ENCODE results near the gene TENM4.
A peak's percentile ranks its signal among the peaks of the same experiment; 100 is the strongest.
"Not testable (repeated sequence)": the region's sequence is repeated elsewhere in the genome, so short reads cannot be mapped to it uniquely, and the experiment has no call there.

The TENM4 gene

DNA sequence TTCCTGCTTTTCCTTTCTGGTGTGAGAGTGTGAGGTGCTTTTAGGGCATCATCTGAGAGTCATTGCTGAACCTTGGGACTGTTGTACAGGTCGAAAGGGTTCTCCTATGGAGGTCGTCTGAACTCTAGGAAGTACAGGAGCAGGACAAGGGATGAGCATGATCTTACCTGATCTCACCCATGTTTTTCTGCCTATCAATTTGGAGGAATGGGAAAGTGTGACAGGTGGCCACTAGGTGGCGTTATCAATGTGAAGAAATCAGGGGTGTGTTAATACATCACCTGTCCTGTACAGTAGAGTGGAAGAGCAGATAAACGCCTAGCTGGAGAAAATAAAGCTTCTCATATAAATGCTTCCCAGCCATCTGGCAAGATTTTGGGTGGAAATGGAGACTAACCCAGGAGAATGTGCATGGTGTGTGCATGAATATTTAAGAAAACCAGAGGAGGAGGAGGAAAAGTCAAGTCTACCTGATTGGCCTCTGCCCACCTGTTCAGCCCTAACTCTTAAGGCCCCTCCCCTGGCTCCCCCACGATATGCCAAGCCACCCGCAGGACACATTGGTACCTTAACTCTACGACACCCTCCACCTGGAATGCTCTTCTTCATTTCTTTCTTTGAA, 794.2 kb downstream of the TENM4 start:
- peak; percentile 69 for DNase-seq (ENCODE audit: low spot score)
- TF ChIP-seq CTCF (IDR thresholded peaks at IDR 0.05; ENCODE audit: extremely low read depth, missing control alignments) = peak; percentile 75

GRCh38 chr11:78645226-78646202, 795.3 kb downstream of the TENM4 start:
- DNase-seq (ENCODE audit: low spot score) = peak; percentile 84
- peak; percentile 94 for TF ChIP-seq CTCF (IDR thresholded peaks at IDR 0.05; ENCODE audit: extremely low read depth, missing control alignments)

DNA sequence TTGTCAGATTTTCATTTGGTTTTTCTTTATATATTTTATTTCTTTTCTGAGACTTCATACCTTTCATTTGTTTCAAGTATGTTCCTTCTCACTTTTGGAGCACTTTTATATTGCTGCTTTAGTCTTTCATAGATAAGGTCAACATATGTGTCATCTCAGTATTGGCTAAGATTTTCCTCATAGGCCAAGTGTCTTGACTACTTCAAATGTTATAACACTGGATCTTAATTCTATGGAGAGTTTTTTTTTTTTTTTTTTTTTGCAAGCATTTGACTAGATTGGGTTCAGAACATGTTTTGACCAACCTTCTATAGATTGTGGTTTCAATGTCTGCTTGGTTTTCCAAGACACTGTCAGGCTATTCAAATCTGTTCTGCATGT, 797.2 kb downstream of the TENM4 start:
- TF ChIP-seq CTCF (IDR thresholded peaks at IDR 0.05; ENCODE audit: extremely low read depth, missing control alignments) = no peak
- DNase-seq (ENCODE audit: low spot score) = no peak

DNA sequence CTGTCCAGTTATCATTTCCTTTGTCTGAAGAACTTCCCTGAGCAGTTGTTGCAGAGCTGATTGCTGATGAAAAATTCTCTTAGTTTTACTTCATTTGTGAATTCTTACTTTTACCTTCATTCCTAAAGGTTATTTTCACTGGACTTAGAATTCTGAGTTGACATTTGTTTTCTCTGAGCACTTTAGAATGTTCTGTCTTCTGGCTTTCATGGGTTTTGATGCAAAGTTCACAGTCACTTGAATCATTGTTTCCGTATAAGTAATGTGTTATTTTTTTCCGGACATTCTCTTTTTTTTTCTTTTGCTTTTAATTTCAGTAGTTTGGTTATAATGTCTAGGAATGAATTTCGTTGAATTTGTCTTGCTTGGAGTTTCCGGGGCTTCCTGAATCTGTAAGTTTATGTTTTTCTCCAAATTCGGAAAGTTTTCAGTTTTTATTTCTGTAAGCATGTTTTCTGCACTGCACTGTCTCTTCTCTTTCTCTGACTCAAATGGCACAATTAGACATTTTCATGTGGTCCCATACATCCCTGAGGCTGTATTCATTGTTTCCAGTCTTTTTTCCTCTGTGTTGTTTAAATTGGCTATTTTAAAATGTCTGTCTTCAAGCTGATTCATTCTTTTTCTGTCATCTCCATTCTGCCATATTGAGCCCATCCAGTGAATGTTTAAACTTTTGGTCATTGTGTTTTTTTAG, 797.7 kb downstream of the TENM4 start:
- TF ChIP-seq CTCF (IDR thresholded peaks at IDR 0.05; ENCODE audit: extremely low read depth, missing control alignments) = no peak
- no peak for DNase-seq (ENCODE audit: low spot score)

- TF ChIP-seq CTCF (IDR thresholded peaks at IDR 0.05; ENCODE audit: extremely low read depth, missing control alignments) = no peak
- no peak for DNase-seq (ENCODE audit: low spot score)
These were observed 799.3 kb downstream of the TENM4 start for GRCh38 chr11:78641541-78641940.

- DNase-seq (ENCODE audit: low spot score) = no peak
- no peak for TF ChIP-seq CTCF (IDR thresholded peaks at IDR 0.05; ENCODE audit: extremely low read depth, missing control alignments)
These were observed 802.0 kb downstream of the TENM4 start for GRCh38 chr11:78638704-78639380.

DNA sequence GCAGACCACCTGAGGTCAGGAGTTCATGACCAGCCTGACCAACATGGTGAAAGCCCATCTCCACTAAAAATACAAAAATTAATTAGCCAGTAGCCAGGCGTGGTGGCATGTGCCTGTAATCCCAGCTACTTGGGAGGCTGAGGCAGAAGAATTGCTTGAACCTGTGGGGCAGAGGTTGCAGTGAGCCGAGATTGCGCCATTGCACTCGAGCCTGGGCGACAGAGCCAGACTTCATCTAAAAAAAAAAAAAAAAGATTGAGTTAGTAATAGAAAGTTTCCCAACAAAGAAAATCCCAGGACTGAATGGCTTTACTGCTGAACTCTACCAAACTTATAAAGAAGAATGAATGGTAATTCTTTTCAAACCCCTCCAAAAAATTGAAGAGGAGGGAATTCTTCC, 803.3 kb downstream of the TENM4 start:
- DNase-seq (ENCODE audit: low spot score) = not testable (repeated sequence)

Data from GM20000 (cell line).